ENCODE data around the gene CMYA5.

Gene CMYA5

DNA sequence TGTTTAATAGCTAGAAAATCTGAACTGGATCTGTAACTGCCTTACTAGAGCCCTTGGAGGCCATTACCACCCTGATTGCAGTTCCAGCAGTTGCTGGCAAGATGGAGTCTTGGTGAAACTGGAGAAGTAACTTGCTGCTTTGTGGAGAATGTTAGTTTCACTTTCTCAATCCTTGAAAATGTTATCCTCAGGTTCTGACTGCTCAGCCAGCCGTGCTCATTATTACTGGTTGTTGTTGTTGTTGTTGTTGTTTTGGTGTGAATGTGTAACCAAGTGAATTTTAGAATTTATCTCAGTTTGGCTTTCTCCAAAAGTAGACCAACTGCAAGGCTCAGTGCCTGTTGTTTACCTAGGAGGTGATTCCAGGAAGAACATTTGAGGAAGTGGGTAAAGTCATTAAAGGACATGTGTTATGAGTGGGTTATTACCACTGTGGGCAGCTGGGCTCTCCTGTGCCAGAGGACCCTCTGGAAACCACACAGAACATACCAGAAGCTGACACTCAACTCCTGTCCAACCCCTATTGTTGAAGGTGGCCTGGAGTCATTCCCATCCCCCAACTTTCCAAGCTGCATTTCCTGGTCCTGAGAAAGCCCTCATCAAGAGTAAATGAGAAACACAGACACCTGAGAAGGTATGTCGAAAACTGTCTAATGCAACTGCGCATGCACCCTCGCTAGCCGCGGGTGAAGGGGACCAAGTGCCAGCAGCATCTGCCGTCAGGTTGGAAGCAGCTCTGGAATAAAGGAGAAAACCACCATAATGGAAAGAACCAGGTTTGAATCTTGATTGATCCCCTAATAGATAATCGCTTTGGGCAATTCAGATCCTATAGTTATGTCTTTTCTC is 111.6 kb downstream of the CMYA5 start:
- peak in 1 of 5 donors; percentile 62 for DNase-seq

GRCh38 chr5:79802406-79802805 is 112.8 kb downstream of the CMYA5 start:
- DNase-seq = peak in 1 of 5 donors; percentile 56

GRCh38 chr5:79803007-79803406 is 113.4 kb downstream of the CMYA5 start:
- DNase-seq = no peak

GRCh38 chr5:79806741-79807140 is 117.1 kb downstream of the CMYA5 start:
- DNase-seq = no peak

- DNase-seq = no peak
Observed at GRCh38 chr5:79809743-79810142, 120.1 kb downstream of the CMYA5 start.

DNA sequence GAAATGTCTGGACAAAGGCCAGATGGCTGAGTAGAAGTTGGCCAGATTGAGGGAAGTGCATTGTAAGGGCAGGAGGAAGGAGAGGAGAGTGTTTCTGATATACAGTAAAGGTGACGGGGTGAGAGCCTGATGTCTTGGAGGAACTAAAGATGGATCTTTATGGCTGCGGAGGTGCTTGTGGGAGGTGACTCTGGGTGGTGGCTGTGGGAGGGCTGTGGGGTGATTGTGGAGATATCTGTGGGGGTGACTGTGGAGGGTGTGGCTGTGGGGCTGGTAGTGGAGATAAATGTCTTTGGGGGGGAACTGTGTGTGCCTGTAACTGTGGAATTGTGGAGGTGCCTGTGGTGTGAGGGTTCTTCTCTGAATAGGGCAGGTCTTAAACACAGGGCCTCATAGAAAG is 121.4 kb downstream of the CMYA5 start:
- no peak for DNase-seq

DNA sequence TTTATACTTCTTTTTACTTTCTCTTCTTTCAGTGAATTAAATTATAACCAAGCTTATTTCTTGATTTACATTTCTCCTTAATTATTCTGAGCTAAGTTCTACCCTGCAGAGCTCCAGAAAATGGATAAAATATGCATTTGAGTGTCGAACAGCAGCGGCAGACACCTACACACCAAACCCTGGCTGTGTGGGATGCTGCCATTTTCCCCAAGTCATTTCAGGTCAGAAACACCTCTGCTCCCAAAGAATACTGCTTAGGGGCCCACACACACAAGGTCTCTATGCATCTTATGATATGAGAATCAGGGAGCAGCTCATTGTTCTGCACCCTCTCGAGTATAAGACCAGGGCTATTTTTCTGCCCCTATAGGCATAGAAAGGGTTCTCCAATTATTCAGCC is 122.3 kb downstream of the CMYA5 start:
- no peak for DNase-seq

DNA sequence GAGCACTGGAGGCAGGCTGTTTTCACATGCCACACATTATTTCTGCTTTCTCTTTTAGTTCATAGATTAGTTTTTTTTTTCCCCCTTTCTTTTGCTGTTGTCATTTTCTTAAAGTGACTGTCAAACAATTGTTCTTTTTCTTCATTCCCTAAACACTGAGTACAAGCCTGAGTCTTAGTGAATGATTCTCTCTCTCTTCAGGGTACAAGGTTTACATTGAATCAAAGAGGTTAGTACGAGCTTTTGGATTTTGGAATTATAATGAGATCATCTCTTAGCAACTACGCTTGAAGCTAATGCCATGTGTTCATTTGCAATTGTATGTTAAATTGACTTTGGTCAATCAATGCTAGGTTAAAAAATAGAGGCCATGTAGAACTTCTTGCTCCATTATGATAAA is 125.1 kb downstream of the CMYA5 start:
- no peak for DNase-seq

DNA sequence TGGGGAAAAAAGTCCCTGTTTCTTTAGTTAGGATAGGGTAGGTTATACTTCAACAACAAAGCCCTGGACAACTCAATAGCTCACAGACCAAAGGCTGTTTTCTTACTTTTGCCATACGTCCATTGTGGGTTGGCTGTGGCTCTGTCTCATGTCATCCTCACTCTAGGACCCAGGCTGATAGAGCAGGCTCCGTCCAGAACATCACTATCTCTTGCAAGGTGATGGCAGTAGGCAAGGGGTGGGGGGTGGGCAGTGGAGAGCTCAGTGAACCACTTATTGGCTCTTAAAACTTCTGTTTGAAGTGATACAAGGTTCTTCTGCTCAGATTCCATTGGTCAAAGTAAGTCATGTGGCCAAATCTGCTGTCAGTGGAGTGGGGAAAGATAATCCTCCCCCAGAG is 126.4 kb downstream of the CMYA5 start:
- no peak for DNase-seq

GRCh38 chr5:79820648-79821047 is 131.0 kb downstream of the CMYA5 start:
- no peak for DNase-seq

- no peak for DNase-seq
Observed at GRCh38 chr5:79824444-79824843, 134.8 kb downstream of the CMYA5 start.

- DNase-seq = no peak
Observed at GRCh38 chr5:79825802-79826201, 136.2 kb downstream of the CMYA5 start.

DNA sequence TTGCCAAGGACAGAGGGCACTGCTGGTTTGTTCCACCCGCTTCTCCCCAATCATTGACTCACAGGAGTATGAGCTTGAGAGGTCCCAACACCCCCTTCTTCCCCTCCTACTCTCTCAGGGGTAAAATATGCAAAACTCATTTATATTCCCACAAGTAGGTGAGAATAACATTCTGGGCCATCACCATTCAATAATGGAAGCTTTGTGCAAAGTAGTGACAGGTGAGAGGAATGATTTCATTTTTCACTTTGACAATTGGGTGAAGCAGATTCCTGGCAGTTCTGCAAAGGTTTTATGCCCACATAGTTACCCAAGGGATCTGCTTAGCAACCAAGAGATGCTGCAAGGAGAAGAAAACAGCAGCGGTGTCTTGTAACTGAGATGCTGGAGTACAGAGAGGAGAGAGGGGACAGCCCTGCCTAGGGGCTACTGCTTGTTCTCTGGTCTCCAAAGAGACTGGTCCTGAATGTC is 137.6 kb downstream of the CMYA5 start:
- no peak for DNase-seq

DNA sequence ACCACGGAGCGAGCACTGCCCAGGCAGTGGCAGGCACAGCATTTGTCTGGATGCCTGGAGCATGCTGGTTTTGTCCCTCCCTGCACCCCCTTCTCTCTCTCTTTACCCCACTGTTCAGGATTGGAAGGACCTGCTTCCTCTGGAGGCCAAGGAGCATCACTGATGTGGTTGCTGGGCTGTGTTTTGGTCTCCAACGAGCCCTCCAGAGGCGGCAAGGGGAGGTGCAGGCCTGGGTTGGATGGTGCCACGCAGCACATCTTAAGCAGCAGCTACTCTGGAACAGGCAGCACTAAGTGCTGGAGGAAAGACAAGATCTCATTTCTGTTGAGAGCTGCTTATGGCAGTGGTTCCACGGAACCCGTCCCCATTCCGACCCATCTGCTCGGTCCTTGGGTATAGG is 139.6 kb downstream of the CMYA5 start:
- DNase-seq = no peak

- DNase-seq = no peak
Observed at GRCh38 chr5:79831381-79832309, 142.0 kb downstream of the CMYA5 start.

- DNase-seq = no peak
Observed at GRCh38 chr5:79832911-79833310, 143.3 kb downstream of the CMYA5 start.

DNA sequence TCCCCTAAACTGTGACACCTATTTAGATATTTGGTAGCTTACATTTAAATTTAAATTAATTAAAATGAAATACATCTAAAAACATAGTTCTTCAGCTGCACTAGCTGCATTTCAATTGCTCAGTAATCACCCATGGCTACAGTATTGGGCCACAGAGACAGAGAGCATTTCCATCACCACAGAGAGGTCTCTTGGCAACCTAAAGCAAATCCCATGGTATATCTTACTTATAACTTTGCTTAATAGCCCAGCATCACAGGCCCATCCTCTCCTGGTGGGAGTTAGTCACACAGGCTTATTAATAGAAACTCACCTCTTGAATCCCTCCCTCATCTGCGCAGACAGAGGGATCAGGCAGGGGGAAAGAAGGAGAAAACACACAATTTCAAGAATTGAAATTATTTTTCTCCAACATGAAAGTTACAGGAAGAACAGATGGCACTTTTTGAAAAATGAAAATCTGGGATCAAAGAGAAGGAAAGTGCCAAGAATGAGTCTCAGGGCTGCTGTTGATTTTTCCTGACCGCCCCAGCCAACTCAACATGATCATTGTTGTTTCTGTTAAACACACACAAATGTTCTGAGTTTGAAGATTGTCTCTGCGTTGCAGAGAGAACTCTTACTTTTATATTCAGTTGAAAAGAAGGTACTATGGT is 144.6 kb downstream of the CMYA5 start:
- no peak for DNase-seq

- no peak for DNase-seq
Observed at GRCh38 chr5:79834754-79835714, 145.4 kb downstream of the CMYA5 start.

- DNase-seq = no peak
Observed at GRCh38 chr5:79837761-79838551, 148.3 kb downstream of the CMYA5 start.

DNA sequence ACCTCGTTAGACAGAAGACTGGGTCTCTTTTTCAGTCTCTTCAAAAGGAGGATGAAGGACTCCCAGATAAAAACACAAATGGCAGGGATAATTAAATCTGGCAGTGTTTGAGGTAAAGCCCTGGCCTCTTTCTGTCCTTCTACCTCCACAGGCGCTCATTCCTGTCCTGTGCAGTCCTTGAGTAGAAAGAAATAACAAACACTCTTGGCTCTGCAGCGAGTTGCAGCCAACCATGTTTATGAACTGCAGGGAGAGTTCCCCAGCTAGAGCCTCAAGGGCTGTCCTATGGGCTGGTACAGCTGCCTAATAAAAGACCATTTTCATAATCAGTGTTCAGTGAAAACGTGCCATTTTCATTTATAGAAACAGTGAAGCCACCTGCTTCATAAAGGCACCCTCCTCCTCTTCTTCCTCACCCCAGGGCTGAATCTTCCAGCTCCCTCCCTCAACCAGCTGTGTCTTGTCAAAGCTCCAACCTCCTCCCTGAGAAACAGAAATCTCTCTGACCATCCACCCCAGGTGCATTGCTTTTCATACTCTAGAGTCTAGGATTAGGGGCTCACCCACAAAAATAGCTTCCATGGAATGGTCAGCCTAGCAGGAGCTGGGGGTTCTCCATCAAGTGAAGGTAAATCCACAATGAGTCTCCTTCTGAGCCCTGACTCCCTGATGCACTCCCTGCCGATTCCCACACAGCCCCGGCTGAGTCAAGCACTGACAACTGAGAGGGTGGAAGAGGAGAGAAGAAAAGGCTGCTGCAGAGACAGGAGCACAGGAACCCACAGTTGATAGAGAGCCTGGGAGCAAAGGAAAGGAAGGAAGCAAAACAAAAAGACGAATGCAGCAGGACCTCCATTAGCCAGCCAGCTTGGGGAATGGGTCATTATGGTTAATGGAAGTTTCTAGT is 150.7 kb downstream of the CMYA5 start:
- no peak for DNase-seq
